ENCODE results near the gene PITPNC1.

PITPNC1 gene

GRCh38 chr17:67525239-67526135 lies 148.4 kb downstream of the PITPNC1 start:
- H3K4me1 ChIP-seq (ENCODE audit: control insufficient read depth, insufficient read depth, low read length, unreplicated experiment), result peaks cover 19% of the 10 kb centered on the region
- no peak overlapping the region for H2AFZ ChIP-seq (ENCODE audit: low read length, unreplicated experiment)
- H3K36me3 ChIP-seq (ENCODE audit: insufficient read depth, low read length), result no peaks in the 10 kb centered on the region
- H3K4me3 ChIP-seq (ENCODE audit: low read depth, low read length), result no peak overlapping the region
- no peaks in the 10 kb centered on the region for H3K27me3 ChIP-seq (ENCODE audit: insufficient read depth, low read length)
- no peaks in the 10 kb centered on the region for H3K79me2 ChIP-seq (ENCODE audit: control insufficient read depth, insufficient read depth, low read length, unreplicated experiment)
- no peak overlapping the region for H3K27ac ChIP-seq (ENCODE audit: low read depth, low read length)

- Histone ChIP-seq H3K36me3 (ENCODE audit: insufficient read depth, low read length) (no peaks in the 10 kb centered on the region), H3K27ac (ENCODE audit: low read depth, low read length) (no peak overlapping the region), H3K4me1 (ENCODE audit: control insufficient read depth, insufficient read depth, low read length, unreplicated experiment) (peaks cover 13% of the 10 kb centered on the region), H3K79me2 (ENCODE audit: control insufficient read depth, insufficient read depth, low read length, unreplicated experiment) (no peaks in the 10 kb centered on the region), H3K4me3 (ENCODE audit: low read depth, low read length) (no peak overlapping the region), H2AFZ (ENCODE audit: low read length, unreplicated experiment) (no peak overlapping the region), H3K27me3 (ENCODE audit: insufficient read depth, low read length) (no peaks in the 10 kb centered on the region)
Measured at GRCh38 chr17:67526700-67527099, 149.6 kb downstream of the PITPNC1 start.

GRCh38 chr17:67528751-67529436 lies 151.8 kb downstream of the PITPNC1 start:
- Histone ChIP-seq H2AFZ (ENCODE audit: low read length, unreplicated experiment) (peak overlapping the region; percentile 39), H3K79me2 (ENCODE audit: control insufficient read depth, insufficient read depth, low read length, unreplicated experiment) (no peaks in the 10 kb centered on the region), H3K4me1 (ENCODE audit: control insufficient read depth, insufficient read depth, low read length, unreplicated experiment) (peaks cover 13% of the 10 kb centered on the region), H3K27ac (ENCODE audit: low read depth, low read length) (peak overlapping the region; percentile 47), H3K4me3 (ENCODE audit: low read depth, low read length) (peak overlapping the region; percentile 61), H3K36me3 (ENCODE audit: insufficient read depth, low read length) (no peaks in the 10 kb centered on the region), H3K27me3 (ENCODE audit: insufficient read depth, low read length) (no peaks in the 10 kb centered on the region)

- Histone ChIP-seq H3K4me1 (ENCODE audit: control insufficient read depth, insufficient read depth, low read length, unreplicated experiment) (peaks cover 13% of the 10 kb centered on the region), H3K27ac (ENCODE audit: low read depth, low read length) (no peak overlapping the region), H3K79me2 (ENCODE audit: control insufficient read depth, insufficient read depth, low read length, unreplicated experiment) (no peaks in the 10 kb centered on the region), H3K4me3 (ENCODE audit: low read depth, low read length) (no peak overlapping the region), H2AFZ (ENCODE audit: low read length, unreplicated experiment) (no peak overlapping the region), H3K36me3 (ENCODE audit: insufficient read depth, low read length) (no peaks in the 10 kb centered on the region), H3K27me3 (ENCODE audit: insufficient read depth, low read length) (no peaks in the 10 kb centered on the region)
Measured at GRCh38 chr17:67531291-67531690, 154.2 kb downstream of the PITPNC1 start.

- Histone ChIP-seq H3K27me3 (ENCODE audit: insufficient read depth, low read length) (no peaks in the 10 kb centered on the region), H3K79me2 (ENCODE audit: control insufficient read depth, insufficient read depth, low read length, unreplicated experiment) (no peaks in the 10 kb centered on the region), H3K4me3 (ENCODE audit: low read depth, low read length) (no peak overlapping the region), H3K27ac (ENCODE audit: low read depth, low read length) (no peak overlapping the region), H2AFZ (ENCODE audit: low read length, unreplicated experiment) (no peak overlapping the region), H3K36me3 (ENCODE audit: insufficient read depth, low read length) (no peaks in the 10 kb centered on the region), H3K4me1 (ENCODE audit: control insufficient read depth, insufficient read depth, low read length, unreplicated experiment) (peaks cover 13% of the 10 kb centered on the region)
Measured at GRCh38 chr17:67532326-67532871, 155.3 kb downstream of the PITPNC1 start.

GRCh38 chr17:67534941-67535340 lies 157.9 kb downstream of the PITPNC1 start:
- no peaks in the 10 kb centered on the region for H3K27me3 ChIP-seq (ENCODE audit: insufficient read depth, low read length)
- H2AFZ ChIP-seq (ENCODE audit: low read length, unreplicated experiment), result no peak overlapping the region

GRCh38 chr17:67542219-67543114 lies 165.4 kb downstream of the PITPNC1 start:
- H3K79me2 ChIP-seq (ENCODE audit: control insufficient read depth, insufficient read depth, low read length, unreplicated experiment), result no peaks in the 10 kb centered on the region
- H3K27me3 ChIP-seq (ENCODE audit: insufficient read depth, low read length), result no peaks in the 10 kb centered on the region
- no peaks in the 10 kb centered on the region for H3K4me1 ChIP-seq (ENCODE audit: control insufficient read depth, insufficient read depth, low read length, unreplicated experiment)
- H3K4me3 ChIP-seq (ENCODE audit: low read depth, low read length), result no peak overlapping the region
- no peak overlapping the region for H3K27ac ChIP-seq (ENCODE audit: low read depth, low read length)
- no peak overlapping the region for H2AFZ ChIP-seq (ENCODE audit: low read length, unreplicated experiment)
- no peaks in the 10 kb centered on the region for H3K36me3 ChIP-seq (ENCODE audit: insufficient read depth, low read length)

More at GRCh38 chr17:67534941-67535340, 157.9 kb downstream of the PITPNC1 start:
- Histone ChIP-seq H3K4me1 (ENCODE audit: control insufficient read depth, insufficient read depth, low read length, unreplicated experiment) (no peaks in the 10 kb centered on the region), H3K4me3 (ENCODE audit: low read depth, low read length) (no peak overlapping the region), H3K79me2 (ENCODE audit: control insufficient read depth, insufficient read depth, low read length, unreplicated experiment) (no peaks in the 10 kb centered on the region), H3K36me3 (ENCODE audit: insufficient read depth, low read length) (no peaks in the 10 kb centered on the region), H3K27ac (ENCODE audit: low read depth, low read length) (no peak overlapping the region)

- no peak overlapping the region for H3K4me3 ChIP-seq (ENCODE audit: low read depth, low read length)
- no peaks in the 10 kb centered on the region for H3K4me1 ChIP-seq (ENCODE audit: control insufficient read depth, insufficient read depth, low read length, unreplicated experiment)
- no peaks in the 10 kb centered on the region for H3K79me2 ChIP-seq (ENCODE audit: control insufficient read depth, insufficient read depth, low read length, unreplicated experiment)
- H3K36me3 ChIP-seq (ENCODE audit: insufficient read depth, low read length), result no peaks in the 10 kb centered on the region
- no peak overlapping the region for H2AFZ ChIP-seq (ENCODE audit: low read length, unreplicated experiment)
- H3K27me3 ChIP-seq (ENCODE audit: insufficient read depth, low read length), result no peaks in the 10 kb centered on the region
- H3K27ac ChIP-seq (ENCODE audit: low read depth, low read length), result no peak overlapping the region
Measured at GRCh38 chr17:67544364-67544955, 167.4 kb downstream of the PITPNC1 start.

- no peak overlapping the region for H3K27ac ChIP-seq (ENCODE audit: low read depth, low read length)
Measured at GRCh38 chr17:67546578-67547527, 169.8 kb downstream of the PITPNC1 start.

More at GRCh38 chr17:67546578-67547527, 169.8 kb downstream of the PITPNC1 start:
- Histone ChIP-seq H3K4me3 (ENCODE audit: low read depth, low read length) (no peak overlapping the region), H2AFZ (ENCODE audit: low read length, unreplicated experiment) (no peak overlapping the region), H3K27me3 (ENCODE audit: insufficient read depth, low read length) (no peaks in the 10 kb centered on the region), H3K4me1 (ENCODE audit: control insufficient read depth, insufficient read depth, low read length, unreplicated experiment) (no peaks in the 10 kb centered on the region), H3K79me2 (ENCODE audit: control insufficient read depth, insufficient read depth, low read length, unreplicated experiment) (no peaks in the 10 kb centered on the region), H3K36me3 (ENCODE audit: insufficient read depth, low read length) (no peaks in the 10 kb centered on the region)

Measured in ACC112 (cell line).